Fibroblast of villous mesenchyme (primary cell): ENCODE results near the gene SLC16A13. TPM values are rescaled to one million over a fixed set of nuclear protein-coding genes. Genes with fewer than 3 reads are reported as not detected.
"Not testable (repeated sequence)": the region's sequence is repeated elsewhere in the genome, so short reads cannot be mapped to it uniquely, and the experiment has no call there.

Source experiments
- DNase-seq: peaks from one replicate; pipeline ENCODE4 v3.0.0-alpha.2; 2010; ENCODE audit warnings: low read depth
- H3K4me3 ChIP-seq: 2 replicates; pipeline ENCODE4 v1.5.1; 2011; ENCODE audit warnings: low read depth, mild to moderate bottlenecking, low read length
- CTCF ChIP-seq: IDR thresholded peaks from 2 replicates; pipeline ENCODE4 v1.5.1; 2012; ENCODE audit warnings: low read depth, mild to moderate bottlenecking, low read length; ENCODE audit not compliant: insufficient read depth
- small RNA-seq: library from RNA; depleted of rRNA; stranded (forward); fragments of <200 nt; gene quantifications from one replicate; pipeline ENCODE3, GENCODE V24; 2012
- total RNA-seq: library from RNA; depleted of rRNA; stranded (reverse); fragments of >200 nt; gene quantifications from 2 replicates; pipeline ENCODE4 v1.2.3, GENCODE V29; 2012

SLC16A13 gene
- total RNA-seq, 1 donor, result 1.3 TPM

GRCh38 chr17:7080456-7081041 lies 44.7 kb downstream of the SLC16A13 start:
- H3K4me3 ChIP-seq, result no peak overlapping the region
- no peak for DNase-seq
- no peak for TF ChIP-seq CTCF

GRCh38 chr17:7081341-7082062 lies 45.7 kb downstream of the SLC16A13 start:
- no peak overlapping the region for H3K4me3 ChIP-seq
- no peak for TF ChIP-seq CTCF
- no peak for DNase-seq

- no peak for TF ChIP-seq CTCF
- DNase-seq, result no peak
- no peak overlapping the region for H3K4me3 ChIP-seq
These were observed 47.8 kb downstream of the SLC16A13 start for GRCh38 chr17:7083592-7083991.

- no peak overlapping the region for H3K4me3 ChIP-seq
- no peak for DNase-seq
- no peak for TF ChIP-seq CTCF
These were observed 48.3 kb downstream of the SLC16A13 start for GRCh38 chr17:7084088-7084487.

- H3K4me3 ChIP-seq, DNase-seq: not testable (repeated sequence)
These were observed 52.6 kb downstream of the SLC16A13 start for GRCh38 chr17:7088442-7088841.

GRCh38 chr17:7089570-7089969 lies 53.8 kb downstream of the SLC16A13 start:
- not testable (repeated sequence) for DNase-seq, H3K4me3 ChIP-seq

Small RNAs within 50 kb of the gene (small RNA-seq; reads per million reads assigned to genes)
- not detected for gene AC120057.1

Other genes starting within 250 kb of the SLC16A13 start
- not detected in 2 replicates for gene TEKT1, start 204.3 kb upstream of the SLC16A13 start, total RNA-seq
- under 0.01 TPM in 1 of 2 replicates, not detected in the other for gene ALOX12, start 40.0 kb upstream of the SLC16A13 start, total RNA-seq
- 27.4 and 33.7 TPM in 2 replicates for gene RNASEK, start 23.4 kb upstream of the SLC16A13 start, total RNA-seq
- gene BCL6B, start 13.0 kb upstream of the SLC16A13 start, total RNA-seq, result not detected in 2 replicates
- not detected in 2 replicates for gene SLC16A11, start 8.1 kb downstream of the SLC16A13 start, total RNA-seq
- not detected in 2 replicates for gene CLEC10A, start 44.2 kb downstream of the SLC16A13 start, total RNA-seq
- gene ASGR2, start 78.8 kb downstream of the SLC16A13 start, total RNA-seq, result not detected in 2 replicates
- gene ASGR1, start 143.4 kb downstream of the SLC16A13 start, total RNA-seq, result 0.43 and 0.64 TPM in 2 replicates
- 10.6 and 14.2 TPM in 2 replicates for gene DLG4, start 183.8 kb downstream of the SLC16A13 start, total RNA-seq
- gene ACADVL, start 183.9 kb downstream of the SLC16A13 start, total RNA-seq, result 171 and 255 TPM in 2 replicates
- gene DVL2, start 198.5 kb downstream of the SLC16A13 start, total RNA-seq, result 102 and 105 TPM in 2 replicates
- 51.8 and 54.1 TPM in 2 replicates for gene PHF23, start 203.4 kb downstream of the SLC16A13 start, total RNA-seq
- 225 and 265 TPM in 2 replicates for gene GABARAP, start 206.4 kb downstream of the SLC16A13 start, total RNA-seq
- gene CTDNEP1, start 215.7 kb downstream of the SLC16A13 start, total RNA-seq, result 24.5 and 34.1 TPM in 2 replicates
- 29.6 and 36.3 TPM in 2 replicates for gene ELP5, start 216.2 kb downstream of the SLC16A13 start, total RNA-seq
- gene CLDN7, start 226.5 kb downstream of the SLC16A13 start, total RNA-seq, result 2.9 and 5.2 TPM in 2 replicates
- gene SLC2A4, start 245.7 kb downstream of the SLC16A13 start, total RNA-seq, result under 0.01 TPM in 1 of 2 replicates, not detected in the other